HFFc6 (cell line): ENCODE measurements around the gene CARD19. TPM values are rescaled to one million over a fixed set of nuclear protein-coding genes. Genes with fewer than 3 reads are reported as not detected.

ENCODE experiments used
- DNase-seq: peaks from one replicate; pipeline ENCODE4 v3.0.0-alpha.2; 2018
- H3K27ac Mint-ChIP-seq: 2 replicates; pipeline ENCODE4 v1.8.0; 2020; ENCODE audit warnings: mild to moderate bottlenecking, mixed read lengths
- H3K27me3 Mint-ChIP-seq: 2 replicates; pipeline ENCODE4 v1.8.0; 2021; ENCODE audit warnings: mild to moderate bottlenecking, moderate library complexity, mixed read lengths; ENCODE audit not compliant: insufficient read depth
- H3K36me3 Mint-ChIP-seq: 2 replicates; pipeline ENCODE4 v1.8.0; 2021; ENCODE audit warnings: low read depth, mixed read lengths
- H3K4me1 Mint-ChIP-seq: 2 replicates; pipeline ENCODE4 v1.8.0; 2020; ENCODE audit warnings: low read depth, mixed read lengths
- H3K4me3 Mint-ChIP-seq: 2 replicates; pipeline ENCODE4 v1.8.0; 2020; ENCODE audit warnings: mild to moderate bottlenecking, moderate library complexity, mixed read lengths
- H3K9me3 Mint-ChIP-seq: 2 replicates; pipeline ENCODE4 v1.8.0; 2020; ENCODE audit warnings: mild to moderate bottlenecking, mixed read lengths
- total RNA-seq, 6 experiments: library from RNA; stranded (reverse); fragmentation: NEBNext Ultra II Directional; extraction: Animal tissue kit (Norgen Biotek cat#: 25700); gene quantifications; 2 replicates in 1 of 6; 3 replicates in 5 of 6; pipeline ENCODE4 v1.2.3, GENCODE V29; 2021
- TF ChIP-seq, protein P1 (sequence below): fragments of 200-600 bp; sonication (generic); IDR thresholded peaks from 2 replicates; pipeline ENCODE4 v1.5.0; 2021; ENCODE audit warnings: antibody characterized with exemption, mild to moderate bottlenecking

CARD19 gene
- total RNA-seq, 6 experiments from 2014 or later: 35.3 to 40.6 (median 37.9) TPM

DNA sequence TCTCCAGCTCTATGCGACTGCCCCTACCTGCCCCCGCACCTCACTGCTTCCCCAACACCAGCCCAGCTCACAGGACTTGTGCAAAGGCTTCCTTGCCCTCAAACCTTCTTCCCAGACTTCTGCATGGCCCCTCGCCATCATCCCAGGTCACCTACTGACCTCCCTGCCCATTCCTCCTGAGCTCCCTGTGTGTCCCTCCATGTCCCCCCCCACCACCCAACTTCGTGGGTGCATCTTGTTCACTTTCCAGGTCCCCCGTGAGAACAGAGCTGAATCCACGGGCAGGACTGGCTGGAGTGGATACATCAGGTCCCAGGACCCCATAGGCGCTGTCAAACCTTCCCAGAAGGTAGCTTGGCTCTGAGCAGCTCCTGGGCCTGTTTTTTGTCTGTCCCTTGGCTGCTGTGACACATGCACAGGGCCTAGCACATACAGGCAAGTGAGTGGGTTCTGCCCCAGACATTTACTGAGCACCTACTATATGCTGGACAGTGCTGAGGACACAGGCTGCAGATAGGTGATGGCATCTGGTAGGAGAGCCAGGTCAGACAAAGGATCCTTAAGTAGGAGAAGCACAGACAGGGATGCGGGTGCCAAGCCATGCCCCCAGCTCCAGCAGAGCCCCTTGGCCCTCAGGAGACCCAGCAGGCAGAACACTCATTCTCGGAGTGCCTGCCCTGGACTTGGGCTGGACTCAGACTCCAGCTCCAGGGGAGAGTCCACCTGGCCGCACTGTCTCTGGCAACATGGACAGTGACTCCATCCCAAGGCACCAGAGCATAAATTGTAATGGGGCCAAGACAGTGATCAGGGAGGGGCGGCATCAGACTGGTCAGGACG is 23.1 kb downstream of the CARD19 start:
- TF ChIP-seq, protein P1, sequence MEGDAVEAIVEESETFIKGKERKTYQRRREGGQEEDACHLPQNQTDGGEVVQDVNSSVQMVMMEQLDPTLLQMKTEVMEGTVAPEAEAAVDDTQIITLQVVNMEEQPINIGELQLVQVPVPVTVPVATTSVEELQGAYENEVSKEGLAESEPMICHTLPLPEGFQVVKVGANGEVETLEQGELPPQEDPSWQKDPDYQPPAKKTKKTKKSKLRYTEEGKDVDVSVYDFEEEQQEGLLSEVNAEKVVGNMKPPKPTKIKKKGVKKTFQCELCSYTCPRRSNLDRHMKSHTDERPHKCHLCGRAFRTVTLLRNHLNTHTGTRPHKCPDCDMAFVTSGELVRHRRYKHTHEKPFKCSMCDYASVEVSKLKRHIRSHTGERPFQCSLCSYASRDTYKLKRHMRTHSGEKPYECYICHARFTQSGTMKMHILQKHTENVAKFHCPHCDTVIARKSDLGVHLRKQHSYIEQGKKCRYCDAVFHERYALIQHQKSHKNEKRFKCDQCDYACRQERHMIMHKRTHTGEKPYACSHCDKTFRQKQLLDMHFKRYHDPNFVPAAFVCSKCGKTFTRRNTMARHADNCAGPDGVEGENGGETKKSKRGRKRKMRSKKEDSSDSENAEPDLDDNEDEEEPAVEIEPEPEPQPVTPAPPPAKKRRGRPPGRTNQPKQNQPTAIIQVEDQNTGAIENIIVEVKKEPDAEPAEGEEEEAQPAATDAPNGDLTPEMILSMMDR: no peak
- H3K9me3 Mint-ChIP-seq: no peaks in the 10 kb centered on the region
- H3K27ac Mint-ChIP-seq: peak overlapping the region; percentile 66
- no peak overlapping the region for H3K4me3 Mint-ChIP-seq
- H3K27me3 Mint-ChIP-seq: no peaks in the 10 kb centered on the region; the same call in 1 of the 2 replicates
- peaks cover 14% of the 10 kb centered on the region for H3K4me1 Mint-ChIP-seq
- no peak for DNase-seq
- H3K36me3 Mint-ChIP-seq: no peaks in the 10 kb centered on the region

DNA sequence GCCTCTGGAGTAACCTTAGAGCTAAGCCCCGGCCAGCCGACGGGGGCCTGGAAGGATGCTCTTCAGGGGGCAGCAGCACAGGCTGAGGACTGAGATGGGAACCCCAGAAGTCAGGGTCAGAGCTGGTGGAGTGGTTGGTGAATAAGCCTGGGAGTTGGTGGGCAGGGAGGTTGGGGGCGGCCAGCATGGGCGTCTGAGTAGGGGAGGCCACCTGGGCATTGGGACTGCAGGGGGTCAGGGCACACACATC is 23.6 kb downstream of the CARD19 start:
- no peak for DNase-seq
- peak overlapping the region; percentile 66 for H3K27ac Mint-ChIP-seq
- H3K4me1 Mint-ChIP-seq: peaks cover 14% of the 10 kb centered on the region
- TF ChIP-seq, protein P1: no peak
- no peaks in the 10 kb centered on the region for H3K36me3 Mint-ChIP-seq
- no peak overlapping the region for H3K4me3 Mint-ChIP-seq
- no peaks in the 10 kb centered on the region; the same call in 1 of the 2 replicates for H3K27me3 Mint-ChIP-seq
- H3K9me3 Mint-ChIP-seq: no peaks in the 10 kb centered on the region

DNA sequence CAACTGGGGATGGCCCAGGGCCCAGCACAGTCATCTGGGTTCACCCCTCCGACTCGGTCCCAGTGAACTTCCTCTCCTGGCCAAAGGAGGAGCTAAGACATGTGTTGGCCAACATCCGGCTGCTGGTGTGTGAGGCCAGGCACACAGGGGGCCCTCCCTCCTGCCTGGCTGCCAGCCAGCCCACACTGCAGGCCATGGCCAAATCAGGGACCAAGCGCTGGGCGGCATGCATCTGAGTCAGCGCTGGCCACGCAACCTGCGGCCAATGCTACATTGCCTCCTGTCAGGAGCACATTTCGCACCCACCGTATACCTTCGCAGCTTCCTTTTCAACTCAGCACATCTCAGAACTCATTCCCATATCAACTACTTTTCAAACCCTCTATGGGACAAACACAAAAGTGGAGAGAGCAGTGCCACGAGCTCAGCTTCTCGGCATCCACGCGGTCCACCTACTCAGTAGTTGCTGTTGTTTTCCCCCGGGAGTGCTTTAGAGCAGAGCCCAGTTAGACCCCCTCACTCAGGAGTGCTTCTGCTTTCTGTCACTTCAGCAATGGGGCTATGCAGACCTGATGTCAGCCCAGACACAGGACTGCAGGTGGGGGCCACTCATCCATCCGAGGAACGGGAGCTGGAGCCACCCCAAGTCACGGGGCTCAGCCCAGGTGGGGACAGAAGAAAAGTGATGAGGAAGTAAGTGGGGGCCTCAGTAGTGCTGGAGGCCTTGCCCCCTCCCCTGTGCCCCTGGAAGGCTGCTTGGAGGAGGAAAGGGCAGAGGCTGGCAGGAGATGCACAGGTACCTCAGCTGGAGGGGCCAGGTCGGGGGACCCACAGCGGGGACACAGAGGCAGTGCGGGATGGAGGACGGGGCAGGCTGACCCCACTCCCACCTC is 24.2 kb downstream of the CARD19 start:
- Mint-ChIP-seq H3K27me3 (no peaks in the 10 kb centered on the region; the same call in 1 of the 2 replicates), H3K36me3 (no peaks in the 10 kb centered on the region), H3K4me3 (0 out of 2 replicates have a peak overlapping the region, but pooled peaks have one; percentile 12), H3K9me3 (no peaks in the 10 kb centered on the region), H3K27ac (peak overlapping the region; percentile 66), H3K4me1 (peaks cover 14% of the 10 kb centered on the region)
- DNase-seq: peak; percentile 68
- TF ChIP-seq, protein P1: peak; percentile 62

DNA sequence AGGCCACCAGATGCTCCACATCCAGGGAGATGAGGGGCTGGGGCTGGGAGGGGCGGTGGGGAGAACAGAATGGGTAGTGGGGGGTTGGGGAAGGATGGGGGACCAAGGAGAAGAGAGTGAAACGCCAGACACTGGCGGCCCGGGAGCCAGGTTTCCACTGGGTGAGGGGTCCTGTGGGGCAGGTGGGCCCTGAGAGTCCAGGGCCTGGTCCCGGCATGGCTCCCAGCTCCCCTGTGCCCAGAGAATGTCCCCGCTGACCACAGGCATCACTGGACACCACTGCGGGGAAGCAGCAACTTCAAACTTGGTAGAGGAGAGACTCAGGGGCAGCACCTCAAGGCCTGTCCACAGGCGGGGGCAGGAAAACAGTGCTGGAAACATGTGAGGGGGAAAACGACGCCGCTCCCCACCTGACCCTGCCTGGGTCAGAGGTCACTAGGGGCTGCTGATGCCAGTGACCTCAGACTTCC is 24.9 kb downstream of the CARD19 start:
- H3K4me3 Mint-ChIP-seq: no peak overlapping the region
- H3K36me3 Mint-ChIP-seq: no peaks in the 10 kb centered on the region
- H3K9me3 Mint-ChIP-seq: no peaks in the 10 kb centered on the region
- TF ChIP-seq, protein P1: no peak
- H3K27ac Mint-ChIP-seq: no peak overlapping the region
- peaks cover 14% of the 10 kb centered on the region for H3K4me1 Mint-ChIP-seq
- no peaks in the 10 kb centered on the region; the same call in 1 of the 2 replicates for H3K27me3 Mint-ChIP-seq
- DNase-seq: no peak

DNA sequence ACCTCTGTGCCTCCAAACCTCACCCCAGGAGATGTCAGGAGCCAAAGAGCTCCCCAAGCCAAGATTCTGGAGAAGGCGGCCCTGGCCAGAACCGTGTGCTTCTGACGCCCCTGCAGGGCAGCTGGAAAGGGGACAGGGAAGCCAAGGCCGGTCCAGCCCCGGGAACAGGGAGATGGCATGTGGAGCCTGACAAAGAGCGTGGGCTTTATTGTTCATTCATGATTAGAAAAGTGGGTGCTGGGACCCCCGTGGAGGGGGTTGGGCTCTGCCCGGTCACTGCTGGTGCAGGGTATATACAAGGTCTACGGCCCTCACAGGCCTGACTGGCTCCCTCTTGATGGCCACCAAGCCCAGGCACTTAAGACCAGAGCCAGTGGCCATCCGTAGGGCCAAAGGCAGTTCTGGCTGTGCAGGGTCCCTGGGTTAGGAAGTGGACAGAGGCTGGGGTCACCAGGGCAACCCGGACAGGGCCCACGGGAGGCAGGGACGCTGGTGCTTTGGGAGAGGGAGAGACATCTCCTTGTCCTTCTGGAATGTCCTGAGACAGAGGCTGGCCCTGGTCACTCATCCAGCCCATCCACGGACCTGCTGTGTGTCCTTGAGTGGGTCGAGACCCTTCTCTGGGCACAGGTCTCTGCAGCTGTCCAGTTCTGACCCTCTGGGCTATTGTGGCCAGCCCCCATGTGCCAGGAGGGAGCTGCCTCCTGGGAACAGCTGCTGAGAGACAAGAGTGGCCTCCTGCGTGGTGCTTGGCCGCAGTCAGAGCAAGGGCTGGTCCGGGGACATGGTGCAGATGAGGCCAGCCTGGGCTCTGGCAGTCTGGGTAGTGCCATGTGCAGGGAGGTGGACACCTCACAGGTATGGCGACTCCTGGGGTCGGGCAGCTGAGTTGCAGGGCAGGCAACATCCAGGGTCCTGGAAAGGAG is 25.6 kb downstream of the CARD19 start:
- H3K4me1 Mint-ChIP-seq: peaks cover 14% of the 10 kb centered on the region
- no peak overlapping the region for H3K4me3 Mint-ChIP-seq
- TF ChIP-seq, protein P1: no peak
- no peaks in the 10 kb centered on the region for H3K9me3 Mint-ChIP-seq
- H3K27ac Mint-ChIP-seq: no peak overlapping the region
- no peaks in the 10 kb centered on the region for H3K36me3 Mint-ChIP-seq
- no peak for DNase-seq
- no peaks in the 10 kb centered on the region; the same call in 1 of the 2 replicates for H3K27me3 Mint-ChIP-seq
